Tibial nerve (tissue), 4 donors: ENCODE results near the gene DNAJC13.

Experiments used
- CTCF ChIP-seq, 5 experiments: fragments of 200-600 bp in 3 of 5; fragments of 450-650 bp in 2 of 5; sonication (generic) in 3 of 5; IDR thresholded peaks; one replicate each; pipeline ENCODE4 v1.5.1; 2016 to 2019; ENCODE audit warnings: antibody characterized with exemption in 5 of 5, mild to moderate bottlenecking in 3 of 5, moderate library complexity in 2 of 5
- EP300 ChIP-seq, 2 donors: sonication (generic); formaldehyde crosslinking; IDR thresholded peaks; one replicate each; pipeline ENCODE4 v1.6.1; 2017; ENCODE audit warnings: antibody characterized with exemption in 2 of 2, mild to moderate bottlenecking in 1 of 2
- POLR2A ChIP-seq, 2 donors: fragments of 450-650 bp; IDR thresholded peaks; one replicate each; pipeline ENCODE4 v1.6.1; 2017; ENCODE audit warnings: antibody characterized with exemption in 2 of 2, mild to moderate bottlenecking in 2 of 2, moderate library complexity in 2 of 2

DNA sequence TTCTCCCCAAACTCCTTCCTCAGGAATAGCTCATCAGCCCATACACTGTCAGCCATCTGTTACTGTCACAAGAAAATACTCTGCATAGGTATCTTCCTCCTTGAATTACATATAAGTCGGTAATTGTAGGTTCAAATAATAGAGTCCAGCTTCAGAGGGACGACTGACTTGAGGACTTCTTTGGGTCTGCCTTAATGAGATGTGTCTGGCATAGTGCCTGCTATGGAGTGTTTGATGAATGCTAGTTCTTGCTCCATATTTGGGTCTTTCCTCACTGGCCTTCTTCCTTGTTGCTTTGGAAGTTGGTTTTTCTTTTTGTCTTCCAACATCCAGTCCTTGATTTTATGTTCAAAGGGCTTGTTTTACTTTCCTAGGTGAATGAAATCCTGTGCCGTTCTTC is 113.3 kb downstream of the DNAJC13 start:
- no peak for TF ChIP-seq CTCF (IDR thresholded peaks at IDR 0.05)
- TF ChIP-seq EP300 (IDR thresholded peaks at IDR 0.05), result no peak
- no peak for TF ChIP-seq POLR2A (IDR thresholded peaks at IDR 0.05)
